Measurements from ENCODE around the gene COG7. TPM values are rescaled to one million over a fixed set of nuclear protein-coding genes. Genes with fewer than 3 reads are reported as not detected.

Gene COG7
- total and polyA plus RNA-seq, 2 donors (not counting 3 experiments of a cell fraction or from before 2014, with no cell fraction given) = 24.1 to 42.0 TPM

GRCh38 chr16:23339787-23340186, 113.2 kb downstream of the COG7 start:
- no TSS peak for BruUV-seq (replicated peaks)
- Histone ChIP-seq H3K9me3 (replicated peaks; ENCODE audit: control insufficient read depth, insufficient read depth, low read length) (no peaks in the 10 kb centered on the region), H2AFZ (ENCODE audit: low read depth, low read length) (no peak overlapping the region), H4K20me1 (replicated peaks; ENCODE audit: control insufficient read depth, extremely low read depth, insufficient read depth, low read length) (no peaks in the 10 kb centered on the region), H3K9ac (replicated peaks; ENCODE audit: extremely low read depth, insufficient read depth, low read length) (no peak overlapping the region), H3K27me3 (ENCODE audit: control insufficient read depth in 2 of 2, insufficient read depth in 2 of 2, low read length in 2 of 2) (no peaks in the 10 kb centered on the region), H3K27ac (ENCODE audit: insufficient read depth, low read depth, low read length) (no peak overlapping the region), H3K36me3 (ENCODE audit: control insufficient read depth in 2 of 2, extremely low read depth in 1 of 2, insufficient read depth in 2 of 2, low read length in 2 of 2) (no peaks in the 10 kb centered on the region), H3K4me3 (replicated peaks in 1 of 3; ENCODE audit: insufficient read depth in 1 of 3, low read depth in 1 of 3, low read length in 3 of 3) (no peak overlapping the region), H3K9me1 (replicated peaks; ENCODE audit: control insufficient read depth, extremely low read depth, insufficient read depth, low read length) (no peaks in the 10 kb centered on the region), H3K79me2 (ENCODE audit: control insufficient read depth, insufficient read depth, low read length) (no peaks in the 10 kb centered on the region), H3K4me1 (ENCODE audit: control insufficient read depth, extremely low read depth, insufficient read depth, low read length) (no peaks in the 10 kb centered on the region), H3K4me2 (ENCODE audit: insufficient read depth, low read length) (no peak overlapping the region)
- POLR2A ChIA-PET = no interaction called here
- intact Hi-C loops (cut with micrococcal nuclease) (no loop called here), dilution Hi-C loops (cut with MboI; ENCODE audit: extremely low pct_ligation_motif_present, low sequenced_read_pairs) (no loop called here)
- FAIRE-seq (no peak), DNase-seq (ENCODE audit: low read depth, low spot score) (no peak)
- no peak for TF ChIP-seq POLR2A (IDR thresholded peaks at IDR 0.05; ENCODE audit: low read depth, low read length)
- TF ChIP-seq JUN (IDR thresholded peaks at IDR 0.05; ENCODE audit: borderline replicate concordance, insufficient read depth, insufficient read length, low read depth) = no peak
- TF ChIP-seq GATA2 (IDR thresholded peaks at IDR 0.05; ENCODE audit: insufficient read depth, insufficient read length, low read depth, low read length) = no peak
- TF ChIP-seq POLR2AphosphoS5 (IDR thresholded peaks at IDR 0.05; ENCODE audit: insufficient read depth, low read depth, low read length) = no peak
- TF ChIP-seq FOS (IDR thresholded peaks at IDR 0.05; ENCODE audit: borderline replicate concordance, insufficient read depth, low read length) = no peak
- TF ChIP-seq, protein P1, sequence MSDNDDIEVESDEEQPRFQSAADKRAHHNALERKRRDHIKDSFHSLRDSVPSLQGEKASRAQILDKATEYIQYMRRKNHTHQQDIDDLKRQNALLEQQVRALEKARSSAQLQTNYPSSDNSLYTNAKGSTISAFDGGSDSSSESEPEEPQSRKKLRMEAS (IDR thresholded peaks at IDR 0.05; ENCODE audit: insufficient read depth, insufficient read length) = no peak
- TF ChIP-seq, protein P2, sequence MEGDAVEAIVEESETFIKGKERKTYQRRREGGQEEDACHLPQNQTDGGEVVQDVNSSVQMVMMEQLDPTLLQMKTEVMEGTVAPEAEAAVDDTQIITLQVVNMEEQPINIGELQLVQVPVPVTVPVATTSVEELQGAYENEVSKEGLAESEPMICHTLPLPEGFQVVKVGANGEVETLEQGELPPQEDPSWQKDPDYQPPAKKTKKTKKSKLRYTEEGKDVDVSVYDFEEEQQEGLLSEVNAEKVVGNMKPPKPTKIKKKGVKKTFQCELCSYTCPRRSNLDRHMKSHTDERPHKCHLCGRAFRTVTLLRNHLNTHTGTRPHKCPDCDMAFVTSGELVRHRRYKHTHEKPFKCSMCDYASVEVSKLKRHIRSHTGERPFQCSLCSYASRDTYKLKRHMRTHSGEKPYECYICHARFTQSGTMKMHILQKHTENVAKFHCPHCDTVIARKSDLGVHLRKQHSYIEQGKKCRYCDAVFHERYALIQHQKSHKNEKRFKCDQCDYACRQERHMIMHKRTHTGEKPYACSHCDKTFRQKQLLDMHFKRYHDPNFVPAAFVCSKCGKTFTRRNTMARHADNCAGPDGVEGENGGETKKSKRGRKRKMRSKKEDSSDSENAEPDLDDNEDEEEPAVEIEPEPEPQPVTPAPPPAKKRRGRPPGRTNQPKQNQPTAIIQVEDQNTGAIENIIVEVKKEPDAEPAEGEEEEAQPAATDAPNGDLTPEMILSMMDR (IDR thresholded peaks at IDR 0.05; ENCODE audit: extremely low read depth in 1 of 2, insufficient read depth in 1 of 2, low read depth in 1 of 2, low read length in 2 of 2) = no peak
- CTCF ChIA-PET = no interaction called here

Small RNA genes lying within 50 kb of the gene (small RNA-seq; reads per million reads assigned to genes)
- gene RF00072 (ENCODE audit: insufficient read depth, insufficient read length, low read depth, low replicate concordance) = not detected

Other genes starting within 250 kb of the COG7 start
- not detected in 2 replicates for gene SCNN1B, start 150.9 kb downstream of the COG7 start, total RNA-seq
- gene SCNN1B, start 150.9 kb downstream of the COG7 start, polyA plus RNA-seq = 0.03 TPM in 1 of 2 replicates, not detected in the other
- 67.5 and 73.1 TPM in 2 replicates for gene GGA2, start 57.3 kb upstream of the COG7 start, total RNA-seq
- 32.9 and 33.3 TPM in 2 replicates for gene GGA2, start 57.3 kb upstream of the COG7 start, polyA plus RNA-seq
- 10.9 and 14.7 TPM in 2 replicates for gene EARS2, start 104.2 kb upstream of the COG7 start, total RNA-seq
- 21.6 and 32.1 TPM in 2 replicates for gene EARS2, start 104.2 kb upstream of the COG7 start, polyA plus RNA-seq
- gene UBFD1, start 104.5 kb upstream of the COG7 start, total RNA-seq = 64.8 and 69.9 TPM in 2 replicates
- gene UBFD1, start 104.5 kb upstream of the COG7 start, polyA plus RNA-seq = 47.4 and 50.0 TPM in 2 replicates
- gene NDUFAB1, start 143.1 kb upstream of the COG7 start, total RNA-seq = 109 and 112 TPM in 2 replicates
- gene NDUFAB1, start 143.1 kb upstream of the COG7 start, polyA plus RNA-seq = 212 and 228 TPM in 2 replicates
- 11.8 and 15.6 TPM in 2 replicates for gene PALB2, start 188.1 kb upstream of the COG7 start, total RNA-seq
- 4.1 and 5.1 TPM in 2 replicates for gene PALB2, start 188.1 kb upstream of the COG7 start, polyA plus RNA-seq
- 80.8 and 83.5 TPM in 2 replicates for gene DCTN5, start 188.3 kb upstream of the COG7 start, total RNA-seq
- gene DCTN5, start 188.3 kb upstream of the COG7 start, polyA plus RNA-seq = 39.6 and 51.6 TPM in 2 replicates
- 100 and 109 TPM in 2 replicates for gene PLK1, start 225.7 kb upstream of the COG7 start, total RNA-seq
- 94.9 and 111 TPM in 2 replicates for gene PLK1, start 225.7 kb upstream of the COG7 start, polyA plus RNA-seq